WTC11 (cell line): Measurements from ENCODE around the gene PPFIBP1. TPM values are rescaled to one million over a fixed set of nuclear protein-coding genes. Genes with fewer than 3 reads are reported as not detected.

ENCODE experiments used
- ATAC-seq: fragments of 200-7000 bp; cut with Tn5 transposase; 2 replicates; pipeline ENCODE4 v1.10.0; 2021; ENCODE audit warnings: mild to moderate bottlenecking, moderate library complexity
- CTCF ChIA-PET: fragments of 300-600 bp; sonication (Branson Sonifier 250); formaldehyde crosslinking; loops from one replicate; lab custom pipeline; 2021; ENCODE audit warnings: antibody characterized with exemption; lab: Charles Lee
- POLR2A ChIA-PET: fragments of 350-600 bp; sonication (Branson Sonifier 250); formaldehyde crosslinking; loops from one replicate; lab custom pipeline; 2021; ENCODE audit warnings: antibody characterized with exemption; lab: Charles Lee
- DNase-seq: peaks from one replicate; pipeline ENCODE4 v3.0.0; 2021; ENCODE audit warnings: low spot score
- H3K27ac Mint-ChIP-seq: 2 replicates; pipeline ENCODE4 v1.8.0; 2021; ENCODE audit warnings: mixed read lengths
- H3K27me3 Mint-ChIP-seq: 2 replicates; pipeline ENCODE4 v1.8.0; 2021; ENCODE audit warnings: low read depth, mild to moderate bottlenecking, moderate library complexity, mixed read lengths
- H3K36me3 Mint-ChIP-seq: 2 replicates; pipeline ENCODE4 v1.8.0; 2021; ENCODE audit warnings: mixed read lengths
- H3K4me1 Mint-ChIP-seq: 2 replicates; pipeline ENCODE4 v1.8.0; 2022; ENCODE audit warnings: mixed read lengths
- H3K4me3 Mint-ChIP-seq: 2 replicates; pipeline ENCODE4 v1.8.0; 2021; ENCODE audit warnings: mild to moderate bottlenecking, moderate library complexity, mixed read lengths
- H3K9me3 Mint-ChIP-seq: 2 replicates; pipeline ENCODE4 v1.8.0; 2021; ENCODE audit warnings: mixed read lengths
- CREB1 ChIP-seq: sonication (generic); formaldehyde crosslinking; IDR thresholded peaks from 2 replicates; pipeline ENCODE4 v1.8.0; 2023; ENCODE audit warnings: mild to moderate bottlenecking, missing genetic modification reagents
- ELF4 ChIP-seq: sonication (generic); formaldehyde crosslinking; IDR thresholded peaks from 2 replicates; pipeline ENCODE4 v1.8.1; 2022; ENCODE audit warnings: low read depth, mild to moderate bottlenecking, moderate library complexity, missing genetic modification reagents
- GRHL2 ChIP-seq: fragments of 250-450 bp; sonication (Bioruptor Pico); IDR thresholded peaks from 2 replicates; pipeline ENCODE4 v1.8.0; 2022; ENCODE audit warnings: mild to moderate bottlenecking, moderate library complexity; ENCODE audit not compliant: insufficient replicate concordance, severe bottlenecking
- JUN ChIP-seq: sonication (generic); formaldehyde crosslinking; IDR thresholded peaks from 2 replicates; pipeline ENCODE4 v1.8.0; 2023; ENCODE audit warnings: mild to moderate bottlenecking, missing genetic modification reagents
- MXD4 ChIP-seq: fragments of 250-450 bp; sonication (Bioruptor Pico); IDR thresholded peaks from 2 replicates; pipeline ENCODE4 v1.8.0; 2021; ENCODE audit warnings: mild to moderate bottlenecking, moderate library complexity, borderline replicate concordance
- NFE2L1 ChIP-seq: sonication (generic); formaldehyde crosslinking; IDR thresholded peaks from 2 replicates; pipeline ENCODE4 v1.8.1; 2023; ENCODE audit warnings: missing genetic modification reagents
- NFYB ChIP-seq: sonication (generic); formaldehyde crosslinking; conservative IDR thresholded peaks from 2 replicates; pipeline ENCODE4 v1.8.0; 2022; ENCODE audit warnings: low read depth, missing genetic modification reagents
- SMAD3 ChIP-seq: sonication (generic); formaldehyde crosslinking; IDR thresholded peaks from 2 replicates; pipeline ENCODE4 v1.8.0; 2022; ENCODE audit warnings: missing genetic modification reagents, mild to moderate bottlenecking, borderline replicate concordance
- TCF7 ChIP-seq: sonication (generic); formaldehyde crosslinking; IDR thresholded peaks from 2 replicates; pipeline ENCODE4 v1.8.0; 2022; ENCODE audit warnings: mild to moderate bottlenecking, low read depth, missing genetic modification reagents, moderate library complexity
- ZNF317 ChIP-seq: sonication (generic); formaldehyde crosslinking; IDR thresholded peaks from 2 replicates; pipeline ENCODE4 v1.8.1; 2023; ENCODE audit warnings: low read depth, mild to moderate bottlenecking, moderate library complexity, missing genetic modification reagents, borderline replicate concordance
- total RNA-seq: library from RNA; stranded (reverse); gene quantifications from 3 replicates; pipeline ENCODE4 v1.2.3, GENCODE V29; 2021
- TF ChIP-seq, protein P1 (sequence below): sonication (generic); formaldehyde crosslinking; IDR thresholded peaks from 2 replicates; pipeline ENCODE4 v1.8.0; 2023; ENCODE audit warnings: missing genetic modification reagents, mild to moderate bottlenecking, borderline replicate concordance
- TF ChIP-seq, protein P2 (sequence below): sonication (generic); formaldehyde crosslinking; IDR thresholded peaks from 2 replicates; pipeline ENCODE4 v1.8.1; 2023; ENCODE audit warnings: mild to moderate bottlenecking, missing genetic modification reagents
- TF ChIP-seq, protein P3 (sequence below): sonication (generic); formaldehyde crosslinking; IDR thresholded peaks from 2 replicates; pipeline ENCODE4 v1.8.1; 2022; ENCODE audit warnings: missing genetic modification reagents, borderline replicate concordance
- TF ChIP-seq, protein P4 (sequence below): fragments of 200-600 bp; IDR thresholded peaks from 2 replicates; pipeline ENCODE4 v1.8.0; 2022; ENCODE audit warnings: antibody characterized with exemption
- TF ChIP-seq, protein P5 (sequence below): sonication (generic); formaldehyde crosslinking; IDR thresholded peaks from 2 replicates; pipeline ENCODE4 v1.8.1; 2023; ENCODE audit warnings: mild to moderate bottlenecking, missing genetic modification reagents, moderate library complexity

The PPFIBP1 gene
- total RNA-seq, 1 experiment from 2014 or later: 27.7 TPM

DNA sequence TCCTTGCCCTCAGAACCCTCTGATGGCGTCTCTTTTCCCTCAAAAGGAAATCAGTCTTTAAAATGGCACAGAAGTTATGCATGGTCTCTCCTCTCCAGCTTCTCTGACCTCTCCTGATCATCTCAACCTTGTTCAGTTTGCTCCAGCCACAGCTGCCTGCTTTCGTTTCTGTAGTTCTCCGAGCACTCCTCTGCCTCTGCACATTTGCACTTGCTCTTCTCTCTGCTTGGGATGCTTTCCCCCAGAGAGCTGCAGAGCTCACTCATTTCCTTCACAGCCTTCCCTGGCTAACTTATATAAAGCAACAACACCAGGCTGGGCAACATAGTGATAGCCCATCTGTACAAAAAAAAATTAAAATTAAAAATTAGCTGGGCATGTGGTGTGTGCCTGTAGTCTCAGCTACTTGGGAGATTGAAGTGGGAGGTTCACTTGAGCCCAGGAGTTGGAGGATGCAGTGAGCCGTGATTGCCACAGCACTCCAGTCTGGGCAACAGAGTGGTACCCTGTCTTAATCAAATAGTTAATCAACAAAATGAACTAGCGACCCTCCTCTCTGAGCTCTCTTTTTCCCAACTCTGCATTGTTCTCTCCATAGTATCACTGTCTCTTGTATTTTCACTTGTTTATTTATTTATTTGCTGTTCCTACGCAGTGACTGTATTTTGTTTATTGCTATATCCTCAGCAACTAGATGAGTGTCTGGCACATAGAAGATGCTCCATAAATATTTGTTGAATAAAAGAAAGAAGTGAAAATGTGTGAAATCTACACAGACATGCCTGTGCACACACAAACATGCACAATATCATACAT, 37.7 kb downstream of the PPFIBP1 start:
- POLR2A ChIA-PET: no interaction called here
- H3K36me3 Mint-ChIP-seq: no peaks in the 10 kb centered on the region
- no peak for TF ChIP-seq NFYB
- TF ChIP-seq, protein P1, sequence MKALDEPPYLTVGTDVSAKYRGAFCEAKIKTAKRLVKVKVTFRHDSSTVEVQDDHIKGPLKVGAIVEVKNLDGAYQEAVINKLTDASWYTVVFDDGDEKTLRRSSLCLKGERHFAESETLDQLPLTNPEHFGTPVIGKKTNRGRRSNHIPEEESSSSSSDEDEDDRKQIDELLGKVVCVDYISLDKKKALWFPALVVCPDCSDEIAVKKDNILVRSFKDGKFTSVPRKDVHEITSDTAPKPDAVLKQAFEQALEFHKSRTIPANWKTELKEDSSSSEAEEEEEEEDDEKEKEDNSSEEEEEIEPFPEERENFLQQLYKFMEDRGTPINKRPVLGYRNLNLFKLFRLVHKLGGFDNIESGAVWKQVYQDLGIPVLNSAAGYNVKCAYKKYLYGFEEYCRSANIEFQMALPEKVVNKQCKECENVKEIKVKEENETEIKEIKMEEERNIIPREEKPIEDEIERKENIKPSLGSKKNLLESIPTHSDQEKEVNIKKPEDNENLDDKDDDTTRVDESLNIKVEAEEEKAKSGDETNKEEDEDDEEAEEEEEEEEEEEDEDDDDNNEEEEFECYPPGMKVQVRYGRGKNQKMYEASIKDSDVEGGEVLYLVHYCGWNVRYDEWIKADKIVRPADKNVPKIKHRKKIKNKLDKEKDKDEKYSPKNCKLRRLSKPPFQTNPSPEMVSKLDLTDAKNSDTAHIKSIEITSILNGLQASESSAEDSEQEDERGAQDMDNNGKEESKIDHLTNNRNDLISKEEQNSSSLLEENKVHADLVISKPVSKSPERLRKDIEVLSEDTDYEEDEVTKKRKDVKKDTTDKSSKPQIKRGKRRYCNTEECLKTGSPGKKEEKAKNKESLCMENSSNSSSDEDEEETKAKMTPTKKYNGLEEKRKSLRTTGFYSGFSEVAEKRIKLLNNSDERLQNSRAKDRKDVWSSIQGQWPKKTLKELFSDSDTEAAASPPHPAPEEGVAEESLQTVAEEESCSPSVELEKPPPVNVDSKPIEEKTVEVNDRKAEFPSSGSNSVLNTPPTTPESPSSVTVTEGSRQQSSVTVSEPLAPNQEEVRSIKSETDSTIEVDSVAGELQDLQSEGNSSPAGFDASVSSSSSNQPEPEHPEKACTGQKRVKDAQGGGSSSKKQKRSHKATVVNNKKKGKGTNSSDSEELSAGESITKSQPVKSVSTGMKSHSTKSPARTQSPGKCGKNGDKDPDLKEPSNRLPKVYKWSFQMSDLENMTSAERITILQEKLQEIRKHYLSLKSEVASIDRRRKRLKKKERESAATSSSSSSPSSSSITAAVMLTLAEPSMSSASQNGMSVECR: no peak
- TF ChIP-seq, all 79 proteins: peak for 0

DNA sequence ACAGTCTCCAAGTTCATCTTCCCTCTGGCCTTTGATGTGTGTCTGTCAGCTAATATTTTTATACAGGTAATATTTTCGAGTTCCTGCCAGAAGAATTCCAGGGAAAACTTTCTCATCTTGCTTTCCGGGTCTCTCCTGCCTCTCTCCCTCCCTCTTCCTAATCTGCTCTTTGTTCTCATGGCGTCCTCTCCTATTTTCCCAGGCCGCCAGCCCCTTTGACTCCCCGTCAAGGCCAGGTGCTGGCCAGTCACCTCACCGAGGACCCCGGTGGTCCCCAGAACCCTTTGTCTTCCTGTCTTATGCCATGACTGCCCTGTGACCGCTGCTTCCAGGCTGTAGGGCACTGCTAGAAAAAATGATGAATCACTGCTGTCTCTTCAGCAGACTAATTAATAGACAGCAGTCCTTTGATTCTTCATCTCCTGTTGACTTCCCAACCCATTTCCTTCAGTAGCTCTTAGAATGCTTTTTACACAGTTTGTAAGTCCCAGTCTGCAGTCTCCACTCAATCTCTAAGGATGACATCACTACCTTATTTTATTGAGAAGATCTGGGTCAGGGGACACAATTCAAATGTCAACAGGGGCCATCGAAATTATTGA, 40.7 kb downstream of the PPFIBP1 start:
- TF ChIP-seq, protein P2, sequence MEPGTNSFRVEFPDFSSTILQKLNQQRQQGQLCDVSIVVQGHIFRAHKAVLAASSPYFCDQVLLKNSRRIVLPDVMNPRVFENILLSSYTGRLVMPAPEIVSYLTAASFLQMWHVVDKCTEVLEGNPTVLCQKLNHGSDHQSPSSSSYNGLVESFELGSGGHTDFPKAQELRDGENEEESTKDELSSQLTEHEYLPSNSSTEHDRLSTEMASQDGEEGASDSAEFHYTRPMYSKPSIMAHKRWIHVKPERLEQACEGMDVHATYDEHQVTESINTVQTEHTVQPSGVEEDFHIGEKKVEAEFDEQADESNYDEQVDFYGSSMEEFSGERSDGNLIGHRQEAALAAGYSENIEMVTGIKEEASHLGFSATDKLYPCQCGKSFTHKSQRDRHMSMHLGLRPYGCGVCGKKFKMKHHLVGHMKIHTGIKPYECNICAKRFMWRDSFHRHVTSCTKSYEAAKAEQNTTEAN (CRISPR knock-in tag): no peak
- TF ChIP-seq, protein P3, sequence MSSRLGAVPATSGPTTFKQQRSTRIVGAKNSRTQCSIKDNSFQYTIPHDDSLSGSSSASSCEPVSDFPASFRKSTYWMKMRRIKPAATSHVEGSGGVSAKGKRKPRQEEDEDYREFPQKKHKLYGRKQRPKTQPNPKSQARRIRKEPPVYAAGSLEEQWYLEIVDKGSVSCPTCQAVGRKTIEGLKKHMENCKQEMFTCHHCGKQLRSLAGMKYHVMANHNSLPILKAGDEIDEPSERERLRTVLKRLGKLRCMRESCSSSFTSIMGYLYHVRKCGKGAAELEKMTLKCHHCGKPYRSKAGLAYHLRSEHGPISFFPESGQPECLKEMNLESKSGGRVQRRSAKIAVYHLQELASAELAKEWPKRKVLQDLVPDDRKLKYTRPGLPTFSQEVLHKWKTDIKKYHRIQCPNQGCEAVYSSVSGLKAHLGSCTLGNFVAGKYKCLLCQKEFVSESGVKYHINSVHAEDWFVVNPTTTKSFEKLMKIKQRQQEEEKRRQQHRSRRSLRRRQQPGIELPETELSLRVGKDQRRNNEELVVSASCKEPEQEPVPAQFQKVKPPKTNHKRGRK (CRISPR knock-in tag): no peak
- POLR2A ChIA-PET: no interaction called here
- ATAC-seq (no peak), DNase-seq (no peak)
- no peak overlapping the region for H3K4me3 Mint-ChIP-seq
- H3K36me3 Mint-ChIP-seq: no peaks in the 10 kb centered on the region
- H3K4me1 Mint-ChIP-seq: peaks cover 29% of the 10 kb centered on the region
- peak overlapping the region; percentile 71; the same call in 1 of the 2 replicates for H3K27ac Mint-ChIP-seq
- H3K27me3 Mint-ChIP-seq: no peaks in the 10 kb centered on the region
- no peaks in the 10 kb centered on the region for H3K9me3 Mint-ChIP-seq
- CTCF ChIA-PET: no interaction called here

More for the DNA sequence above, 37.7 kb downstream of the PPFIBP1 start:
- no peaks in the 10 kb centered on the region for H3K27me3 Mint-ChIP-seq
- CTCF ChIA-PET: interaction anchor here (0.6 kb wide), 1 partner anchor 37 kb away, joined by 4 read pairs; the partner anchor contains the start of gene PPFIBP1
- H3K27ac Mint-ChIP-seq: no peak overlapping the region
- H3K9me3 Mint-ChIP-seq: no peaks in the 10 kb centered on the region
- DNase-seq: no peak
- H3K4me3 Mint-ChIP-seq: no peak overlapping the region
- peaks cover 23% of the 10 kb centered on the region for H3K4me1 Mint-ChIP-seq
- no peak for ATAC-seq

DNA sequence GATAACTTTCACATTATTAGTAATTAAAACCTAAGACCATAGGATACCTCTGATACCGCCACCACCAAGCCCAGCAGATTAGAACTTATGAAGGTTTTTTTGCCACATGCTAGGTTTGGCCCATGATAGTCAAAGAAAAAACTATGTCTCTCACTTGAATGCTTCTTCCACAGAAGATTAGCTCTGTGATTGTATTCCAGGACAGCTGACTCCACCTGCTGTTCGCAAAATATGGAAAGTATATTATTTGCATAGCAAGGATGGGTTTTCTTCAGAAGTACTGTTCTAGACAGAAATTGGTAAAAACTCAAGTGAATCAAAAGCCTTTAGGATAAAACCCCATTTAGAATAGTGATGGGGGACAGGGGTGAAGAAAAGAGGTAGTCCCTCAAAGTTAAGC, 42.2 kb downstream of the PPFIBP1 start:
- no peak for TF ChIP-seq ZNF317 (CRISPR knock-in tag)
- no peak for TF ChIP-seq CREB1
- TF ChIP-seq TCF7 (CRISPR knock-in tag): no peak
- no peak for TF ChIP-seq JUN (CRISPR knock-in tag)
- TF ChIP-seq, protein P4, sequence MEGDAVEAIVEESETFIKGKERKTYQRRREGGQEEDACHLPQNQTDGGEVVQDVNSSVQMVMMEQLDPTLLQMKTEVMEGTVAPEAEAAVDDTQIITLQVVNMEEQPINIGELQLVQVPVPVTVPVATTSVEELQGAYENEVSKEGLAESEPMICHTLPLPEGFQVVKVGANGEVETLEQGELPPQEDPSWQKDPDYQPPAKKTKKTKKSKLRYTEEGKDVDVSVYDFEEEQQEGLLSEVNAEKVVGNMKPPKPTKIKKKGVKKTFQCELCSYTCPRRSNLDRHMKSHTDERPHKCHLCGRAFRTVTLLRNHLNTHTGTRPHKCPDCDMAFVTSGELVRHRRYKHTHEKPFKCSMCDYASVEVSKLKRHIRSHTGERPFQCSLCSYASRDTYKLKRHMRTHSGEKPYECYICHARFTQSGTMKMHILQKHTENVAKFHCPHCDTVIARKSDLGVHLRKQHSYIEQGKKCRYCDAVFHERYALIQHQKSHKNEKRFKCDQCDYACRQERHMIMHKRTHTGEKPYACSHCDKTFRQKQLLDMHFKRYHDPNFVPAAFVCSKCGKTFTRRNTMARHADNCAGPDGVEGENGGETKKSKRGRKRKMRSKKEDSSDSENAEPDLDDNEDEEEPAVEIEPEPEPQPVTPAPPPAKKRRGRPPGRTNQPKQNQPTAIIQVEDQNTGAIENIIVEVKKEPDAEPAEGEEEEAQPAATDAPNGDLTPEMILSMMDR: no peak
- TF ChIP-seq GRHL2: no peak
- TF ChIP-seq, protein P3 (CRISPR knock-in tag): no peak
- TF ChIP-seq, protein P5, sequence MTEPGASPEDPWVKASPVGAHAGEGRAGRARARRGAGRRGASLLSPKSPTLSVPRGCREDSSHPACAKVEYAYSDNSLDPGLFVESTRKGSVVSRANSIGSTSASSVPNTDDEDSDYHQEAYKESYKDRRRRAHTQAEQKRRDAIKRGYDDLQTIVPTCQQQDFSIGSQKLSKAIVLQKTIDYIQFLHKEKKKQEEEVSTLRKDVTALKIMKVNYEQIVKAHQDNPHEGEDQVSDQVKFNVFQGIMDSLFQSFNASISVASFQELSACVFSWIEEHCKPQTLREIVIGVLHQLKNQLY: no peak
- no peak for TF ChIP-seq ELF4 (CRISPR knock-in tag)
- no peak for TF ChIP-seq NFE2L1 (CRISPR knock-in tag)
- TF ChIP-seq MXD4 (CRISPR knock-in tag): no peak
- TF ChIP-seq SMAD3 (CRISPR knock-in tag): no peak
- DNase-seq: no peak
- Mint-ChIP-seq H3K4me3 (no peak overlapping the region), H3K36me3 (no peaks in the 10 kb centered on the region), H3K9me3 (no peaks in the 10 kb centered on the region), H3K27ac (no peak overlapping the region), H3K4me1 (peaks cover 20% of the 10 kb centered on the region), H3K27me3 (no peaks in the 10 kb centered on the region)
- ChIA-PET CTCF (interaction anchor here (0.6 kb wide), 1 partner anchor 12 kb away, joined by 3 read pairs; no protein-coding TSS in a partner anchor), POLR2A (interaction anchor here (0.6 kb wide), 1 partner anchor 54 kb away, joined by 3 read pairs; no protein-coding TSS in a partner anchor)
- ATAC-seq: no peak
